BJ (cell line): ENCODE results near the gene MEF2C. TPM values are rescaled to one million over a fixed set of nuclear protein-coding genes. Genes with fewer than 3 reads are reported as not detected.

ENCODE experiments used
- CTCF ChIA-PET: fragments of 350-600 bp; formaldehyde crosslinking; extraction: SDS; loops from one replicate; lab custom pipeline; 2021; ENCODE audit warnings: antibody characterized with exemption, inconsistent platforms; lab: Yijun Ruan, JAX
- POLR2A ChIA-PET: fragments of 300-600 bp; sonication (Branson Sonifier 250); formaldehyde crosslinking; extraction: SDS; loops from one replicate; lab custom pipeline; 2021; ENCODE audit warnings: antibody characterized with exemption; lab: Charles Lee
- DNase-seq: peaks from one replicate; pipeline ENCODE4 v3.0.0-alpha.2; 2011; ENCODE audit warnings: low read depth
- H3K27me3 ChIP-seq: 2 replicates; pipeline ENCODE4 v1.6.0; 2011; ENCODE audit warnings: low read length; ENCODE audit not compliant: control insufficient read depth, insufficient read depth
- H3K36me3 ChIP-seq: 2 replicates; pipeline ENCODE4 v1.5.1; 2011; ENCODE audit warnings: low read length; ENCODE audit not compliant: control insufficient read depth, insufficient read depth
- H3K4me3 ChIP-seq: 2 replicates; pipeline ENCODE4 v1.5.1; 2011; ENCODE audit warnings: low read depth, mild to moderate bottlenecking, control low read depth, low read length
- CTCF ChIP-seq: IDR thresholded peaks from 2 replicates; pipeline ENCODE4 v1.5.1; 2011; ENCODE audit warnings: low read depth, mild to moderate bottlenecking, control low read depth, inconsistent platforms, low read length, moderate library complexity; ENCODE audit not compliant: insufficient read depth
- polyA plus RNA-seq: library from polyadenylated mRNA; depleted of rRNA; stranded (reverse); fragments of >200 nt; gene quantifications from 2 replicates; pipeline ENCODE4 v1.2.3, GENCODE V29; 2011

Gene MEF2C
- polyA plus RNA-seq, 1 experiment, result 1.6 TPM

- no peak overlapping the region for H3K4me3 ChIP-seq
- ChIA-PET POLR2A (no interaction called here), CTCF (interaction anchor here (0.6 to 1.0 kb wide), 2 partner anchors 11 to 897 kb away, joined by 3 to 4 read pairs; no protein-coding TSS in a partner anchor)
- H3K36me3 ChIP-seq, result no peaks in the 10 kb centered on the region
- DNase-seq, result no peak
- no peak for TF ChIP-seq CTCF
- H3K27me3 ChIP-seq, result peaks cover 39% of the 10 kb centered on the region
Observed at GRCh38 chr5:88677943-88678769, 204.8 kb downstream of the MEF2C start.

GRCh38 chr5:88677376-88677895, 205.5 kb downstream of the MEF2C start:
- ChIA-PET CTCF (no interaction called here), POLR2A (no interaction called here)
- Histone ChIP-seq H3K36me3 (no peaks in the 10 kb centered on the region), H3K27me3 (peaks cover 39% of the 10 kb centered on the region), H3K4me3 (no peak overlapping the region)
- TF ChIP-seq CTCF, result no peak
- DNase-seq, result no peak

GRCh38 chr5:88676637-88677375, 206.2 kb downstream of the MEF2C start:
- CTCF ChIA-PET, result no interaction called here
- TF ChIP-seq CTCF, result no peak
- DNase-seq, result no peak
- Histone ChIP-seq H3K4me3 (no peak overlapping the region), H3K36me3 (no peaks in the 10 kb centered on the region), H3K27me3 (peaks cover 46% of the 10 kb centered on the region)
- POLR2A ChIA-PET, result no interaction called here

- peaks cover 44% of the 10 kb centered on the region for H3K27me3 ChIP-seq
Observed at GRCh38 chr5:88675708-88676636, 207.0 kb downstream of the MEF2C start.

More at GRCh38 chr5:88675708-88676636, 207.0 kb downstream of the MEF2C start:
- POLR2A ChIA-PET, result no interaction called here
- DNase-seq, result no peak
- no peak overlapping the region for H3K4me3 ChIP-seq
- TF ChIP-seq CTCF, result no peak
- no peaks in the 10 kb centered on the region for H3K36me3 ChIP-seq
- CTCF ChIA-PET, result interaction anchor here (0.6 to 1.1 kb wide), 2 partner anchors 9 to 15 kb away, joined by 3 to 5 read pairs; no protein-coding TSS in a partner anchor
